Ectodermal cell (in vitro differentiated cells): ENCODE results near the gene ZNF354C.
"Not testable (repeated sequence)": the region's sequence is repeated elsewhere in the genome, so short reads cannot be mapped to it uniquely, and the experiment has no call there.

Experiments
- H3K27ac ChIP-seq: 2 replicates; pipeline ENCODE4 v1.7.0; 2013; ENCODE audit warnings: mild to moderate bottlenecking, low read depth, low read length; ENCODE audit not compliant: insufficient read depth, poor library complexity, severe bottlenecking
- H3K27me3 ChIP-seq: 2 replicates; pipeline ENCODE4 v1.7.0; 2013; ENCODE audit warnings: mild to moderate bottlenecking, low read length; ENCODE audit not compliant: insufficient read depth, control insufficient read depth, poor library complexity, severe bottlenecking
- H3K36me3 ChIP-seq: one replicate; pipeline ENCODE4 v1.7.0; 2013; ENCODE audit warnings: low read length; ENCODE audit not compliant: control insufficient read depth, insufficient read depth
- H3K4me1 ChIP-seq: one replicate; pipeline ENCODE4 v1.7.0; 2013; ENCODE audit warnings: low read length; ENCODE audit not compliant: control insufficient read depth, insufficient read depth
- H3K4me3 ChIP-seq: 2 replicates; pipeline ENCODE4 v1.7.0; 2013; ENCODE audit warnings: low read depth, low read length, control low read depth; ENCODE audit not compliant: insufficient read depth
- H3K9me3 ChIP-seq: 2 replicates; pipeline ENCODE4 v1.7.0; 2013; ENCODE audit warnings: mild to moderate bottlenecking, low read length, moderate library complexity; ENCODE audit not compliant: control insufficient read depth
- WGBS, 2 experiments: methylation state at CpG; one replicate each; pipeline ENCODE4 v1.1.7; 2013; ENCODE audit warnings: missing lambda C conversion rate in 2 of 2; 5-methylcytosine and 5-hydroxymethylcytosine counted together

ZNF354C gene

DNA sequence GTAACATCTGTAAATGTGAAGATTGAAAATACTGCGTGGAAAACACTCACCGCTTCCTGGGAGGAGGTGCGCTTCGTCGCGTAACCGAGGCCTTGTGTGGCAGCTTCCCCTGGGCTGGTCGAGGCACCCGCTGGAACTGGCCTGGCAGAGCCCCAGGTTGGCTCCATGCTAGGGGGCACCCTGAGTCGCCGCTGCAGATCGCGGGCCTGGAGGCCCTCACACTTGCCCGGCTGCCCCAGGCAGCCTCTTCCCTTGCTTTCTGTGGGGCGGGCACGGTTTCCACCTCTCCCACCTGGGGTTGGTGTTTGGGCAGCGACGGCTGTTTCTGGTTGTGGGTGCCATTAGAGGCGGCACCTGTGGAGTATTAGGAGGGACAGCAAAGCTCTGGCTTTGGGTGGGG lies 852 bp downstream of the ZNF354C start:
- H3K4me3 ChIP-seq: peak overlapping the region; percentile 51
- H3K4me1 ChIP-seq: no peaks in the 10 kb centered on the region
- H3K27me3 ChIP-seq: no peaks in the 10 kb centered on the region
- H3K9me3 ChIP-seq: peaks cover 5% of the 10 kb centered on the region
- 93 to 96% methylated on average over 19 of the region's 19 CpGs for WGBS, 2 experiments
- H3K36me3 ChIP-seq: peaks cover 4% of the 10 kb centered on the region
- H3K27ac ChIP-seq: no peak overlapping the region

- H3K36me3 ChIP-seq: peaks cover 7% of the 10 kb centered on the region
- H3K9me3 ChIP-seq: no peaks in the 10 kb centered on the region
- no peak overlapping the region for H3K4me3 ChIP-seq
- WGBS, 2 experiments: 88% methylated on average over 6 of the region's 6 CpGs
- no peaks in the 10 kb centered on the region for H3K27me3 ChIP-seq
- H3K4me1 ChIP-seq: no peaks in the 10 kb centered on the region
- H3K27ac ChIP-seq: no peak overlapping the region
Measured at GRCh38 chr5:179065703-179066102, 5.5 kb downstream of the ZNF354C start.

DNA sequence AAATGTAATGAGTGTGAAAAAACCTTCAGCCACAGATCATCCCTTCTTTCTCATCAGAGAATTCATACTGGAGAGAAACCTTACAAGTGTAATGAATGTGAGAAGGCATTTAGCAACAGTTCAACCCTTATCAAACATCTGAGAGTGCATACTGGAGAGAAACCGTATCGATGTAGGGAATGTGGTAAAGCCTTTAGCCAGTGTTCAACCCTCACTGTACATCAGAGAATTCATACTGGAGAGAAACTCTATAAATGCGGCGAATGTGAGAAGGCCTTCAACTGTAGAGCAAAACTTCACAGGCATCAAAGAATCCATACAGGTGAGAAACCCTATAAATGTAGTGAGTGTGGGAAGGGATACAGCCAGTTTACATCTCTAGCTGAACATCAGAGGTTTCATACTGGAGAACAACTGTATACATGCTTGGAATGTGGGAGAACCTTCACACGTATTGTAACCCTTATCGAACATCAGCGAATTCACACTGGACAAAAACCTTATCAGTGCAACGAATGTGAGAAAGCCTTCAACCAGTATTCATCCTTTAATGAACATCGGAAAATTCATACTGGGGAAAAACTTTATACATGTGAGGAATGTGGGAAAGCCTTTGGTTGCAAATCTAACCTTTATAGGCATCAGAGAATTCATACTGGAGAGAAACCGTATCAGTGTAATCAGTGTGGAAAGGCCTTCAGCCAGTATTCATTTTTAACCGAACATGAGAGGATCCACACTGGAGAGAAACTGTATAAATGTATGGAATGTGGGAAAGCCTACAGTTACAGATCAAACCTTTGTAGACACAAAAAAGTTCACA lies 19.2 kb downstream of the ZNF354C start:
- Histone ChIP-seq H3K4me1 (no peaks in the 10 kb centered on the region), H3K27ac (no peak overlapping the region), H3K27me3 (no peaks in the 10 kb centered on the region), H3K4me3 (no peak overlapping the region), H3K36me3 (peaks cover 27% of the 10 kb centered on the region), H3K9me3 (peaks cover 17% of the 10 kb centered on the region)
- 96% methylated on average over 11 of the region's 11 CpGs for WGBS, 2 experiments

- Histone ChIP-seq H3K9me3 (peaks cover 14% of the 10 kb centered on the region), H3K27ac (no peak overlapping the region), H3K4me3 (no peak overlapping the region), H3K27me3 (no peaks in the 10 kb centered on the region), H3K4me1 (no peaks in the 10 kb centered on the region), H3K36me3 (peaks cover 27% of the 10 kb centered on the region)
- 77 to 86% methylated on average over 4 of the region's 4 CpGs for WGBS, 2 experiments
Measured at GRCh38 chr5:179080724-179081123, 20.6 kb downstream of the ZNF354C start.

DNA sequence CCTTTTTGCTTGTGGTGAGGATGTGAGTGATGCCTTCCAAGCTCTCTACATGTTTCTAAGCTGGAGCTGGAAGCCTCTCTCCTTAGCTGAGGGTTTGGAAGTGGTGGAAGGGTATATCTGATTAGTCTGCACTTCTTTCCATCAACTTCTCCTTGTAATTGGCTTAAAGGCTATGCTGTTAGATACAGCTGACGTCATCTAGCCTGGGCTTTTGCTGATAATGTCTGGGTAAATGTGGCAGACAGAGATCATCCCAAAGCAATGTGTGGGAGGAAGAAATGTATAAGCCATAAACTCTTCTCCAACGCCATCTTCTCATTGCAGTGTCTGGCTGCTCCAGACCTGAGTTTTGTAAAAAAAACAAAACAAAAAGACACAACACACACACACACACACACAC lies 29.3 kb downstream of the ZNF354C start:
- H3K9me3 ChIP-seq: peaks cover 11% of the 10 kb centered on the region
- no peaks in the 10 kb centered on the region for H3K27me3 ChIP-seq
- no peaks in the 10 kb centered on the region for H3K36me3 ChIP-seq
- 75 to 78% methylated on average over 2 of the region's 2 CpGs for WGBS, 2 experiments
- H3K4me3 ChIP-seq: no peak overlapping the region
- H3K4me1 ChIP-seq: no peaks in the 10 kb centered on the region
- no peak overlapping the region for H3K27ac ChIP-seq

DNA sequence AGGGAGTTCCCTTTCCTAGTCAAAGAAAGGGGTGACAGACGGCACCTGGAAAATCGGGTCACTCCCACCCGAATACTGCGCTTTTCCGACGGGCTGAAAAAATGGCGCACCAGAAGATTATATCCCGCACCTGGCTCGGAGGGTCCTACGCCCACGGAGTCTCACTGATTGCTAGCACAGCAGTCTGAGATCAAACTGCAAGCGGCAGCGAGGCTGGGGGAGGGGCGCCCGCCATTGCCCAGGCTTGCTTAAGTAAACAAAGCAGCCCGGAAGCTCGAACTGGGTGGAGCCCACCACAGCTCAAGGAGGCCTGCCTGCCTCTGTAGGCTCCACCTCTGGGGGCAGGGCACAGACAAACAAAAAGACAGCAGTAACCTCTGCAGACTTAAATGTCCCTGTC lies 41.1 kb downstream of the ZNF354C start:
- not testable (repeated sequence) for H3K4me3 ChIP-seq, H3K9me3 ChIP-seq, H3K36me3 ChIP-seq, H3K27me3 ChIP-seq, H3K27ac ChIP-seq, H3K4me1 ChIP-seq
- WGBS, 2 experiments: 84 to 86% methylated on average over 16 to 17 of the region's 17 CpGs

- Histone ChIP-seq H3K4me3 (no peak overlapping the region), H3K9me3 (no peaks in the 10 kb centered on the region), H3K4me1 (no peaks in the 10 kb centered on the region), H3K36me3 (no peaks in the 10 kb centered on the region), H3K27me3 (no peaks in the 10 kb centered on the region), H3K27ac (no peak overlapping the region)
- WGBS, 2 experiments: 89 to 91% methylated on average over 8 to 9 of the region's 9 CpGs
Measured at GRCh38 chr5:179110528-179110927, 50.4 kb downstream of the ZNF354C start.

DNA sequence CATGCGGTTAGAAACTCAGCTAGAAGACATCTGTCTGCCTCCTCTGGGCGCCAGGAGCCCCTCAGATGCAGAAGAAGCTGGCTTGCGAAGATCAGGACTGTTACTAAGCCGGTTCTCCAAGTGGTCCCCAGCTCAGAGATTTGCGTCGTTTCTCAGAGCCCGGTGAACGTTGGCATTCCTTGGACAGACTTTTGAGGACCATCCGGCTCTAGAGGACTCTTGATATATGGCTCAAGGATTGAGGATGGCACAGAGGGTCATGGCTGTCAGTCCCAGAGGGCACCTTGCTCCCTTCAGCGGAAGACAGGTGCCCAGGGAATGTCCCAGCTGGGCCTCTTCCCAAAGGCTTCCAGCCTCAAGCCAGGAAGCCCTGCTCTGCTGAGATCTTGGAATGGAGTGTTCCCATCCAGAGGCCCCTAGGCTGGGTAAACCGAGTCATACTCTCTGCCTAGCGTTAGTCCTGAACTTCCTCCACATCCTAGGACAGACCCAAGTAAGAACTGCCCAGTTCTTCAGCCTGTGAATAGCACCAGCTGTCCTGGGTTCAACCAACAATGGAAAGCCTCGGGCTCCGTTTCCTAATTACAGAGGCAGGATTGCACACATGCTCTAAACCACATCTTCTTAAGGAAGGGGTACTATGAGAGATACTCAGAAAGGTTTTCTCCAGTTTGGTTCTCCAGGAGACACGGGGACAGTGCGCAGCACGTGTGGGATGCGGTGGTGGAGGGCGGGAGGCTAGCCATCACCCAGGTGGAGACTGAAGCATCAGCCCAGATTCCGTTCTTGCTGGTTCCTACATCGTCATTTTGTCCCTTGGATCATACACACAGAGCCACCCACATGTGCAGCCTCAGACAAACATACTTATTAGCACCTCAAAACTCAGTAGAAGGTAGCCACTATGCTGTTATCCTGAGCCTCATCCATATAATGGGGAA lies 51.4 kb downstream of the ZNF354C start:
- Histone ChIP-seq H3K27me3 (no peaks in the 10 kb centered on the region), H3K4me1 (no peaks in the 10 kb centered on the region), H3K4me3 (no peak overlapping the region), H3K36me3 (no peaks in the 10 kb centered on the region), H3K9me3 (no peaks in the 10 kb centered on the region), H3K27ac (no peak overlapping the region)
- 79% methylated on average over 21 of the region's 21 CpGs for WGBS, 2 experiments

- Histone ChIP-seq H3K4me1 (no peaks in the 10 kb centered on the region), H3K4me3 (no peak overlapping the region), H3K27me3 (no peaks in the 10 kb centered on the region), H3K9me3 (no peaks in the 10 kb centered on the region), H3K36me3 (no peaks in the 10 kb centered on the region), H3K27ac (no peak overlapping the region)
- WGBS, 2 experiments: 83 to 85% methylated on average over 12 of the region's 12 CpGs
Measured at GRCh38 chr5:179112469-179113142, 52.4 kb downstream of the ZNF354C start.

GRCh38 chr5:179113143-179113530 lies 53.0 kb downstream of the ZNF354C start:
- H3K27ac ChIP-seq: no peak overlapping the region
- no peaks in the 10 kb centered on the region for H3K36me3 ChIP-seq
- H3K4me3 ChIP-seq: no peak overlapping the region
- no peaks in the 10 kb centered on the region for H3K4me1 ChIP-seq
- H3K9me3 ChIP-seq: no peaks in the 10 kb centered on the region
- H3K27me3 ChIP-seq: no peaks in the 10 kb centered on the region
- 90% methylated on average over 13 of the region's 13 CpGs for WGBS, 2 experiments
